Activated CD4-positive, CD25-positive, alpha-beta regulatory T cell (primary cell): ENCODE measurements around the gene VASN.

Experiments used
- DNase-seq, 4 experiments: peaks; one replicate each; lab custom pipeline; 2025; lab: John Stamatoyannopoulos, UW

VASN gene

DNA sequence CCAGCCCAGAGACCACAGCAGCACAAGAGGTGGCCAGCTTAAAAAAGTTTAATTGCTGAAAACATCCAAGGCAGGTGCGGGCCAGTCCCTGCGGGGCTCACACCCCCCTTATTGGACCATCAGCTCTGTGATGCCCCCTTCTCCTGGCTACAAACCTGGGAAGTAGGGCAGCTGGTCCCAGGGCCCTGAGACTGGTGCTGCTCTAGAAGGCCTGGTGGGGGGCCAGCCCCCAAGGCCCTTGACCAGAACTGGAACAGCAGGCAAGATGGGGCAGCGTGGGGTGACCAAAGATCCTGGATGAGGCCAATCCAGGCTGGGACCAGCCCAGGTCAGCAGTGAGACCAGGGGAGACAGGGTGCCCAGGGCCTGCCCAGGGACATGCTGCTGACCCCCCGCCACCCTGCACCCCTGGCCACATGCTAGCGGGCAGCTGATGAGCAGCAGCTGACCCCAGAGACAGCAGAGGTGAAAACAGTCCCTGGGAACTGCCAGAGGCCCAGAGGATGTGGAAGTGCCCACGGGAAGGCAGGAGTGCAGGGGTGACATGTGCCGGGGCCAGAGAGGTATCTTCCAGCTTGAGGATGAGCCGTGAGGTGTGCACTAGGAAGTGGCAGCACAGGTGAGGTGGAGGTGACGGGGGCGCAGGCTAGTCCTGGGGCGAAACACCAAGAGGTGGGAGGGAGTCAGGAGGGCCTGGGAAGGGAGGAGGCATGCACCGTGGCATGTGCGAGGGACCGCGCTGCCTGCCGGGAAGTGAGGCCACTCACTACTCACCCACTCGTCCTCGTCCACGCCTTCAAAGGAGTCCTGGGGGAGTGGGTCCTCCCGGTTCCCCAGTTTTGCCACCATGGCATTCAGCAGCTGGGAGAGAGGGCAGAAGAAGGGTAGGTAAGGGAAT is 16.9 kb upstream of the VASN start:
- no peak for DNase-seq

DNA sequence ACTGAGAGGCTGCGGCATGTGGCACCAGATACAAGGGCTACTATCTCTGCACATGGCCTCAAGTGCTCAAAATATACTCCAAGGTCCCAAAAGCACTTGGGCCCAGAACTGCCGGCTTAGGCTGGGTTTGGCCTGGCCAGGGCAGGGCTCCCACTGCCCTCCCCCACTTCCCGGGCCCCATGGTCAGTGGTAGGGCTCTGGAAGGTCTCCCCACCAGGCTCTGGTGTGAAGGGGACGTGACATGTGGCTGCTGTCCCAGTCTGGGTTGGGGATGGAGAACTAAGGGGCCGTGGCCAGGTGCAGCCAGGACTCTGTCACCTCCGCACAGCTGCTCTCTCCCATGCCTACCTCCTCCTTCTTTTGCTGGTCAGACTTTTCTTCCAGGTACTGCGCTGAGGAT is 14.8 kb upstream of the VASN start:
- DNase-seq, result no peak

DNA sequence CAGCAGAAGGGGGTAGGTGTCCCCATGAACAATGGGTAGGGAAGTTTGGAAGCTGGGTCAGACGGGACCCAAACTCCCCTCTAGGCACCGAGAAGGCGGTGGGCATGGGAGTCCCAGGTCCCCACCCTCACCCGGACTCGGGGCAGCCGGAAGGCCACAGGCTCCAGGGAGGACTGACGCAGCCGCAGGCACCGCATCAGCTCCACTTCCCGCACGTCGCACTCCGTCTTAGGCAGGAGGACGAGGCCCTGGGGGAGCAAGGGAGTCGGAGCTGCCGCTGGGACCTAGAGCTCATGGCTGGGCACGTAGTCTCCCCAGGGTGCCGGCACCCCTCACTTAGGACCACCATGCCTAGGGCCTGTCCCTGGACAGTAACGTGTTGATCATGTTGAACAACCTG is 13.4 kb upstream of the VASN start:
- DNase-seq, result no peak

DNA sequence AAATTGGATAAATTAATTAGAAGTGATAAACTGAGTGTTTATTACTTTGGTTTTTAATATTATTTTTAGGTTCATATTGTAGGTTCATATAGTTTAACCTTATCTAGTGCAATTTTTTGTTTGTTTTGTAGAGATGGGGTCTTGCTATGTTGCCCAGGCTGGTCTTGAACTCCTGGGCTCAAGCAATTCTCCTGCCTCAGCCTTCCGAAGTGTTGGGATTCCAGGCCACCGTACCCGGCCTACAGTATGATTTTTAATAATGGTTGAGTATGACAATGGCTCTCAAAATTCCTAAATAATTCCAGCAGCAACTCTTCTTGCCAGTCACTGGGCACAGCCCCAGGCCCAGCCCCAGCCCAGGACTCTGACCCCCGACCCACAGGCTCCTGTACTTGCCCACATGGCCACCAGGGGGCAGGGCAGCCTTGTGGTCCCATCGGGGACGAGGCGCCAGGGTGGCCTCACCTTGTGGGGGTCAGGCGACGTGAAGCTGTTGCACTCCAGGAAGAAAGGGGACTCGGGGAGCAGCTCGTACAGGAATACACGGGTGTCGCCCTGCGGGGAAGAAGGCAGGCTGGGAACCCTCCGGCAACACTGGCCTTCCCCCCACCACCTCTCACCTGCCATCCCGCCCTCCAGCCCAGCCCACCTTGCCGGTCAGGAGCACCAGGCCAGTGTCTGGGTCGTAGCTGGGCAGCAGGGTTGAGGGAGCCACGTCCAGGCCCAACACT is 12.7 kb upstream of the VASN start:
- peak; percentile 51 to 63 (median 60) for DNase-seq

DNA sequence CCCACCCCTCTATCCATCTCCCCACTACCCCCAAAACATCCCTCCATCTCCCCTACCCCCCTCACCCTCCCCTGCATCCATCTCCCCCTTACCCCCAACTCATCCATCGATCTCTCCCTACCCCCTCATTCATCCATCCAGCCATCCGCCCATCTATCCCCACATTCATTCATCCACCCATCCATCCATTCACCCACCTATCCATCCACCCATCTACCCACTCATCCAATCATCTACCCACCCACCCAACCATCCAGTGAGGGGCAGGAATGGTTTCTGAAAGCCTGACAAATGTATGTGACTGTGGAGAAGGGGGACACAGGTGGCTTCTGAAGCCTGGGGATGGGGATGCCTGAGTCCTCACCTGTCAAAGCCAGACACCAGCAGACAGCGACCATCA is 11.7 kb upstream of the VASN start:
- no peak for DNase-seq

DNA sequence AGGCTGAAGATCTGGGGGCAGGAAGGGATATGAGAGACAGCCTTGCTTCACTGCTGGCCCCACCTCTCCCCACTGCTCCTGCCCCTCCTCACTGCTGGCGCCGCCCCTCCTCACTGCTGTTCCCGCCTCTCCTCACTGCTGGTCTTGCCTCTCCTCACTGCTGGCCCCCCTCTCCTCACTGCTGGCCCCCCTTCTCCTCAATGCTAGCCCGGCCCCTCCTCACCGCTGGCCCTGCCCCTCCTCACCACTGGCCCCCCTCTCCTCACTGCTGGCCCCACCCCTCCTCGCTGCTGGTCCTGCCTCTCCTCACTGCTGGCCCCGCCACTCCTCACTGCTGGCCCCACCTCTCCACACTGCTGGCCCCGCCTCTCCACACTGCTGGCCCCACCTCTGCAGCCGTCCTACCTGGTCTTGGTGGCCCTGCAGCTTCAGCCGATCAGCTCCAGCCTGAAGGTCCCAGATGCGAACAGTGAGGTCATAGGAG is 11.1 kb upstream of the VASN start:
- no peak for DNase-seq

DNA sequence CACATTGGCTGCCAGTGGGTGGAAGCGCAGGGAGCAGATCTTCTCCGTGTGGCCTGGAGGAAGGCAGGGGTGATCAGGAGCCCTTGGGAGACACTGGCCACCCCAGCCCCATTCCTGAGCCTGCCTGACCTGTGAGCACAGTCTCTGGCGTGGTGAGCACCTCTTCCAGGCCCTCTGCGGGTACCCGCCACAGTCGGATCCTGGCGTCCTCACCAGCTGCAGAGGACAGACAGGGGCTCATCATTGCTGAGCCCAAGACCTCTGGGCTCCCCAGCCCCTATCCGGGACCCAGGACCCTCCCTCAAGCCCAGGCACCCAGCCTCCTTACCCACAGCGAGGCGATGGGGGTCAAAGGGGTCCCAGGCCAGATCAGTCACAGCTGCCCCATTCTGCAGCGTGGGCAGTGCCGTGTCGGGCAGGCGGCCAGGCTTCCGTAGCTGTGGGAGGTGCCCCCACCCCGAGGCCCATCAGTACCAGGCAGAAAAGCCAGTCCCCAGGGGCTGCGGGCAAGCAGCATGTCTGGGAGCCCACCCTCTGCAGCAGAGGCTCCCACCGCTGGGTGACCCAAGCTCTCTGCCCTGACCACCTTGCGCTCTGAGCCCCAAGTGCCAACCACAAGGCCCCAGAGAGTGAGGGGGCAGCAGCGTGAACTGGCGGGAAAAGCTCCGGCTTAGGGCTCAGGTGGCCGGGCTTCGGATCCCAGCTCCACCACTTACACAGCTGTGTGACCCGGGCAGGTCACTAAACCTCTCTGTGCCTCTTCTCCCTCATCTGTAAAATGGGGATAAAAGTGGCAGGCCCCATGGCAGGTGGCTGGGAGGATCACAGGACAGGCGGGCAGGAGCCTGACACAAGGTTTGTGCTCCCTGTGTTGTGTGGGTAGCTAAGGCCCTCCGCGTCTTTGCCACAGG is 10.4 kb upstream of the VASN start:
- DNase-seq, result no peak

DNA sequence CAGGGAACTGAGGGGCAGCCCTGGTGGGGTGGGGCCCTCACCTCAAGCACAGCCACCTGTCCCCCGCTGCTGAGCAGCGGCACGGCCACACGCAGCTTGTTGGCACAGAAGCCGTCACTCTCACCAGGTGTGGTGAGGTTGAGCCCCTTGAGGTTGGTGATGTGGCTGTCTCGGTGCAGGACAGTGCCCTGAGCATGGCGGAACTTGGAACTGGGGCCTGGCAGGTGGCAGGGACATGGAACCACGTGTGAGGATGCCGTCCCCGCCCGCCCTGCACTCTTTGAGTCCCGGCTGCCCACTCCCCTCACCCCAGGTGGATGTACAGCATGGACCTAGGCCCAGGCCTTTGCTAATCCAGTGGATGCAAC is 9.7 kb upstream of the VASN start:
- DNase-seq, result no peak

DNA sequence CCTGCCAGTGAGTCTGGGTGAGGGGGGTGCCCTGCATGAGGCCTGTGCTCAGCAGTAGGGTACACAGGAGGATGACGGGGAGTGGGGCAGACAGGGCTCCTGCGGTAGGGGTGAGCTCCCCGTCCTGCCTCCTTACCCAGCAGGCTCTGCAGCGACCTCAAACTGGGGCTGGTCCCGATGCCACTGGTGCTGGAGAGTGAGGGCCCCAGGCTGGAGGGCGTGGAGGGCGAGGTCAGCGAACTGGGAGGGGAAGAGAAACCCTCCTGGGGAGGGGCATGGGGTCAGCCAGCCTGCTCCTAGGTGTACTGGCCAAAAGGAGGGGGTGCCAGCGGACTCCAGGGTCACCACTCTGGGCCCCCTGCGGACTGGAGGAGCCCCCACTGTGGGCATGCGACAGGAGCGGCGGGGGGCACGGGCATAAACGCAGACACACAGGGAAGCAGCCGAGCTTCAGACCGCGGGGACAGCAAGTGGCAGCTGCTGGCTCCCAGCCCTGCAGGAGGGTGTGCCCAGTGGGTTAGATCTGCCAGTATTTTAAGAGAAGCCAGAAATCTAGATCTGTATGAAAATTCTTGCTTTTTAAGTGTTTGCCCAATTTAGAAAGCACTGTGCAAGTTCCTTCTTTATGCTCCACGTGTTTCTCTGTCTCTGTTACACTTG is 9.0 kb upstream of the VASN start:
- no peak for DNase-seq

DNA sequence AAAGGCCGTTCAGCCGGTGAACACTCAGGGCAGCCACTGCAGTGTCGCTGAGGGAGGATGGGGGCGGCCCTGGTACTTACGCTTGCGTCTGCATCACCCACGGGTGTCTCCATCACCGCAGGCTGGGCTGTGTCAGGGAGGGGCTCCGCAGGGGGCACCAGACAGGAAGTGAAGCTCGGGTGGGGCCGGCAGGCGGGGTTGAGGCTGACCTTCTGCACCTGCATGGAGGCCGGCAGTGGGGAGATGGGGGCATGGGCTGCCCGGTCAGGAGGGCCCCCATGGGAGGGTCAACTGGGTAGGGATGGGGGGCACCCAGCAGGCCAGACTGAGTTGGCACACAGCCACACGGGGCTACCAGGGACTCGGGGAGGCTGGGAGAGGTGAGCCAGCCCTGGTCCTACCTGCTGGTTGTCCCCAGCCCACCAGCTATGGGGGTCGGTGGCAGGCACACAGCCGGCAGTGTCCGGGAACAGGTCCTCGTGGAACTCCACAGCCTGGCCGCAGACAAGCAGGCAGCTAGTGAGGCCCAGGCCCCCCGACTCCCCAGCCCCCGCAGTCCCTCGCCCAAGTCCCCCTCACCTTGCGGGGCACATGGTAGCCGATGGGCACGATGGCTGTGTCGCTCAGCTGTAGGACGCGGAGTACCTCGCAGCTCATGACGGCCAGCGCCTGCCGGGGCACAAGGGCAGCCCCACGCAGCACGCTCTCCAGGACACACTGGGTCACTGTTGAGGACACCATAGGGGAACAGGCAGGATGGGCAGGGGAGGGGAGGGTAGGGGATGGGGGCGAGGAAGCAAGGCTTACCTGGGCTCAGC is 7.2 kb upstream of the VASN start:
- DNase-seq, result no peak

DNA sequence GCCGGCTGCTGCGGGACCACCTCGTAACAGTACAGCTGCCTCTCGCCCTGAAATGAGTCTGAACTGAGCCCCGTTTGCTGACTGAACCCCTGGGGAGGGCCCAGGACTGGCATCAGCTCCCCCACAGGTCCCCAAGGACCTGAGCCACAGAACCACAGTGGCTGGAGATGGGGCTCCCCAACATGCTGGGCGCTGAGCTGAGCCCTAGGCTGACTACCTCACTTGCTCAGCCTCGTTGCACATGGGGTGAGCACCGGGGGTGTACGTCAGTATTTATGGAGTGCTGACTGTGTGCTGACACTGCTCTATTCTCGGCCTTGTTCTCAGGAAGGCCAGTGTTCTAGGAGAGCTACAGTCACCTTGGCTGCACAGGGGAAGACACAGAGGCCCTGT is 6.6 kb upstream of the VASN start:
- DNase-seq, result no peak

DNA sequence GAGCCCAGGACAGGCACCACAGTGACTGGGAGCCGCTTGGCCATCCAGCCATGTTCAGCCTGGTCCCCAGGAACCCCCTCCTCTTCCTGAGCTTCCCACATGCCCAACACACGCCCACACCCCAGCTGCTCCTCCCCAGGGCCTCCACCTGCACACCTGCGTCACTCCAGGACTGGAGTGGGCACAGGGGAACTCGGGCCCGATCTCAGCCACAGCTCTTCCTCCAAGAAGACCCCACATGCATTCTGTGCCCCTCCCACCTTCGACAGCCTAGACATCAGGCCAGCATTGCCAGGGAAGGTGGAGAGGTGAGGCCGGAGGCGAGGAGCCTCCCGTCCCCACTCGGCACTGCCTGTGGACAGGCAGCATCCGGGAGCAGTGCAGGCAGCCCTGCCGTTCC is 6.0 kb upstream of the VASN start:
- DNase-seq, result no peak

DNA sequence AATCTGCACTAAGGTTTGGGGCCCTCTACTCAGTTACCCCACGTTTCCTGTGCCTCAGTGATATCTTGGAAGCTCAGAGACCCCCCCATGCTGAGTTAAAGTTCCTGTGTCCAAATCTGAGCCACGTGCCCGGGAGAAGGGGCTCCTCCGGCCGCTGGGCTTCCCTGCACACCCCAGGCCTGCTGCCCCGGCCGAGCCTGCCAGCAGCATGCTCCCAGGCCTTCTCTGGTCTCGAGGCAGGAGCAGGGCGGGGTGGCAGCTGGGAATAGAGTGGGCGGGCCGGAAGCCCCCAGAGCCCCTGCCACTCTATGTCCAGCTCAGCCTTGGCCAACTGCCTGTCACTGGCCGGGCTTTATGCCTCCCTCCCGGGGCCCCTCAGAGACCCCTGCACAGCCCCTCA is 5.6 kb upstream of the VASN start:
- no peak for DNase-seq

DNA sequence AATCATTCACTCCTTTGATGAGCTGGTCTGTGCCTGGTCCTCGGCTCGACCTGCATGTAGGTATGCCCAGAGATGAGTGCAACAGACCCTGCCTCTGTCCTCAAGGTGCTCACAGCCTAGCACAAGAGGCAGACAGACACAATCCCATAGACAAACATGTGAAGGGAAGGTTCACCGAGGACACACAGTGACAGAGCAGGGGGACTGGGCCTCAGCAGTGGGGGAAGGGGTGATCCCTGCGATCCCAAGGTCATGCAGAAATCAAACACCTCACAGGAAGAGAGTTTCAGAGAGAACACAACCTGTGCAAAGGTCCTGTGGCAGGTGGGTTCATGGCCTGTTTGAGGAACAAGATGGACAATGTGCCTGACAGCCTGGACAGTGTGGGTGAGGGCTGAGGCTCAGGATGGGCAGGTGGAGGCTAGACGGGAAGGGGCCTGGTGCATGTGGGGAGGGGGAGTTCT is 4.2 kb upstream of the VASN start:
- DNase-seq, result no peak

DNA sequence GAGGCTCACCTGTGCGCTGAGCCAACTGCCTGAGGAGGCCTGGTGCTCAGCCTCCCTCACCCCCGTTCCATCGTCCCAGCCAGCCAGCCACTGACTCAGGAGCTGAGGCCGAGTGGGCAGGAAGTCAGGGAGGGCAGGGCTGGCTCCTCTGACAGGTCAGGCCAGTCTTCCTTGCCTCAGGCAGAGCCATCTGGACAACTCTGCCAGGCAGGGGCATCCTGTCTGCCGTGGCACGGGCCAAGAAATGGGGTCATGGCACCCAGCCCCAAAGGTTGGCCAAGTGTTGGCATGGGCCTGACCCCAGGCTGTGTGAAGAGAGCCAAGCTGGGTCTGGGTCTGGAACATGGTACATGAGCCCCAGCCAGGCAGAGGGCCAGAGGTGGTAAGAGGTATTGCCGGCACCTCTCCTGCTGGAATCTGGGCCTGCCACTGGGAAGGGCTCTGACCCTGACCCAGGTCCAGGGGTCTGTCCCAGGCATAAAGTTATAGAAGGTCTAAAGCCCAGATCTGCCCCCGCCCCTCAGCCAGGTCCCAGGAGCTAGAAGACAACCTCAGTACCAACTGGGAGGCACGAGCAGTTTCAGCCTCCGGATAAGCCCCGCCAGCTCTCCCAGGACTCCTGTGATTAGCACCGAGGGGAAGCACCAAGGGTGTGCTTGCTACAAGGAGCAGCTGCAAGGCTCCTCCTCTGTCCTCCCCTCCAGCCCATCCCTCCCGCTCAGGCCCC is 2.5 kb upstream of the VASN start:
- DNase-seq, result no peak

DNA sequence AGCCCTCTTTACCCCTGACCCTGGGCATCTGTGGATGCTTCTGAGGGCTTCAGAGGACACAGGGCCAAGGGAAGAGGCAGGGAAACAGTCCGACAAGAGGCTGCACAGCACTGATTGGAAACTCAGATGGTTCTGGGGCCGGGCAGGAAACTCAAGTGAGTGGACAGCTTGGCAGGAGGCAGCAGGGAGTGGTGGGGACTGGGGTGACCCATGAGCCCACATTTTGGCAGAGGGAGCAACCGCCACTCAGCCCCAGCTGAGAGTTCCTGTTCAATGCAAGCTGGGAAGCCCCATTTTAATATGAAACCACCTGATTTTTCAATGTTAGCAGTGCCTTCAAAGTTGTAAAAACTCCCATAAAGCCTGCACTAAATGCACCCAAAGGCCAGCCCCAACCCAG is 1.5 kb upstream of the VASN start:
- no peak for DNase-seq

DNA sequence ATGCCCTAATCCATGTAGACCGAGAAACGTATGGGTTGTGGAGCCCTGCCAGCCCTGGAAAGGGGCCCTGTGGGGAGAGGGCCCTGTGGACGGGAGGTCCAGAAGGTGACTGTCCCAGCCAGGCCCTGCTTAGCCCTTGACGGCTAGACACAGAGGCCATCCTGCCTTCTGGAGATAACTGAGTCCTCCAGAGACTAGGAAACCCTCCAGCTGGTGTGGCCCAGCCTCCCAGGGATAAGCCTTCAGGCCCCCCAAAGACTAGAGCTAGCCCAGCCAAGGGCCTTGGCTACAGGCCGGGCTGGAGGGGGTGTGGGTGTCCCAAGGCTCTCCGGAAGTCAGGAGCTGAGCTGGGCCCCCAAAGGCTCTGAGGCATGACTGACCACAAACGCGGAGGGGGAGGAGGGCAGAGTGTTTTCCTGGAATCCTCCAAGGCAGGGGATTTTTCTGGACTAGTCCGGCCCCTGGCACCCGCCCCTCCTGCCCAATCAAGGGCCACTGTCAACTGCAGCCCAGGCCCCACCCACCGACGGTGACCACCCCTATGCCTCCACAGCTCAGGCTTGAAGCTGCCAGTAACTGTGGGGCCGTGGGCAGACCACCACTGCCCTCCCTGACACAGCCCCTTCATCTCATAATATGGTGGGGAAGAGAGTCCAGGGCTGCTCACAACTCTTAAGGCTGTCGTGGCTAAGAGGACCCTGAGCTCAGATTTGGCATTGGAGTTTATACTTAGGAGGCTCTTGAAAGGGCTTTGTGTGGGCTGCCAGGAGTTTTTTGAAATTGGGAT is 885 bp upstream of the VASN start:
- no peak for DNase-seq

DNA sequence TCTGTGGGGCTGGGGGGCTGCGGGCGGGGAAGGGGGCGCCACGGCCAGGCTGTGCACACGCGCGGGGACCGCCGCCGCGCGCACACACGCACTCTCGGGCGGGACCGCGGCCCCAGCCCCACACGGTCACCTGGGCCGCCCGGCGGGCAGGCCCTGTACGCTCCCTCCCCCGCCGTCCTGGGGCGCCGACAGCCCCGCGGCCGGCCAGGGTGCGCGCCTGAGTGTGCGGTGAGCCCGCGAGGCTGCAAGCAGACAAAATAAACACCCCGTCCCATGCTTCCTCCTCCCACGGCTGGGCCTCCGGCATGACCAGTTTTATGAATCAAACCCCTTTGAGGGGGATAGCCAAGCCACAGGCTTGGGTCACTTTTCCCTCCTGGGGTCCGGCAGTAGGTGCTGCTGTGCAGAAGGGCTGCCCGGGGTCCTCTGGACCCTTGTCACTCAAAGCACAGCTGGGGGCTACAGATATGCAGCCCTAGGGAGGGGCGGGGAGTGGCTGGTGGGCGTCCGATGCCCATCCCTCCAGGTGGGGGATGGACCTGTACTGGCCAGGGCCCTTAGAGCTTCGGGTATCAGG is 441 bp downstream of the VASN start:
- no peak for DNase-seq
